Spleen (tissue), 7 donors: ENCODE data around the gene CKMT2.

ENCODE experiments used
- POLR2A ChIP-seq, 3 donors: fragments of 450-650 bp; IDR thresholded peaks; one replicate each; pipeline ENCODE4 v1.5.1; 2017; ENCODE audit warnings: antibody characterized with exemption in 3 of 3, mild to moderate bottlenecking in 1 of 3
- TF ChIP-seq, protein P1 (sequence below), 11 experiments: fragments of 200-600 bp in 7 of 11; fragments of 450-650 bp in 4 of 11; sonication (generic) in 4 of 11; IDR thresholded peaks in 8 of 11; conservative IDR thresholded peaks in 3 of 11; 1 replicate in 7 of 11; 2 replicates in 4 of 11; pipeline versions ENCODE4 v1.4.0 to v1.8.0; 2016 to 2021; ENCODE audit warnings: antibody characterized with exemption in 11 of 11, inconsistent platforms in 4 of 11, mild to moderate bottlenecking in 1 of 11
- donor health status: DM: no; HTN: no; CAD: no; lungs with moderate emphysema.
- donor health status: DM: no; HTN: no; CAD: no.
- donor health status: DM: no; HTN: no; CAD: no.

DNA sequence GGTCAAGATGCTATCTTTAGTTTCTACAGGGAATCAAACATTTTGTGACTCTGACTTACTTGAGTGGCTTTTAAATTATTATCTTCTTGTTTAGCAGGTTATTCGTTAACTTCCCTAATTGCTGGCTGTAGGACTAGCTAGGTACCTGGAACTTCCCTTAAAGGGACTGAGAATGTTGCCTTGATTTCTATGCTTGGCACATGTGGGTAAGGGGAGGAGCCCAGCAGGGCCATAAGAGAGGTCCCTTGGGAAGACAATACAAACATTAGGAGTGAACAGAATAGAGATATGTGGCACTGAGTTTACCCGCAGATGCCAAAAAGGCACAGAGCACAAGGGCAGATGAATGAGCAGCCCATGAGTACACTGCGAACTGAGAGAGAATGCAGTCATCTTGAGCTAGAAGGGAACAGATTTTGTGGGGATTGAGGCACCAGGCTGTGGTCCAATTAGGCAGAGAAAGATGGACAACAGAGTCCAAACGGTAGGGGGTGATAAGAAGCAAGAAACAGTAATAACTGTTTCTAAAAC lies 9.8 kb downstream of the CKMT2 start:
- TF ChIP-seq, protein P1, sequence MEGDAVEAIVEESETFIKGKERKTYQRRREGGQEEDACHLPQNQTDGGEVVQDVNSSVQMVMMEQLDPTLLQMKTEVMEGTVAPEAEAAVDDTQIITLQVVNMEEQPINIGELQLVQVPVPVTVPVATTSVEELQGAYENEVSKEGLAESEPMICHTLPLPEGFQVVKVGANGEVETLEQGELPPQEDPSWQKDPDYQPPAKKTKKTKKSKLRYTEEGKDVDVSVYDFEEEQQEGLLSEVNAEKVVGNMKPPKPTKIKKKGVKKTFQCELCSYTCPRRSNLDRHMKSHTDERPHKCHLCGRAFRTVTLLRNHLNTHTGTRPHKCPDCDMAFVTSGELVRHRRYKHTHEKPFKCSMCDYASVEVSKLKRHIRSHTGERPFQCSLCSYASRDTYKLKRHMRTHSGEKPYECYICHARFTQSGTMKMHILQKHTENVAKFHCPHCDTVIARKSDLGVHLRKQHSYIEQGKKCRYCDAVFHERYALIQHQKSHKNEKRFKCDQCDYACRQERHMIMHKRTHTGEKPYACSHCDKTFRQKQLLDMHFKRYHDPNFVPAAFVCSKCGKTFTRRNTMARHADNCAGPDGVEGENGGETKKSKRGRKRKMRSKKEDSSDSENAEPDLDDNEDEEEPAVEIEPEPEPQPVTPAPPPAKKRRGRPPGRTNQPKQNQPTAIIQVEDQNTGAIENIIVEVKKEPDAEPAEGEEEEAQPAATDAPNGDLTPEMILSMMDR (IDR thresholded peaks at IDR 0.05 in 8 of 11, conservative IDR thresholded peaks at IDR 0.05 in 3 of 11): no peak
- TF ChIP-seq POLR2A (IDR thresholded peaks at IDR 0.05): no peak
